Astrocyte of the spinal cord (primary cell): ENCODE results near the gene LARP1.

Experiments used
- DNase-seq: peaks from one replicate; pipeline ENCODE4 v3.0.0; 2011; ENCODE audit warnings: low read depth, low spot score
- H3K4me3 ChIP-seq: 2 replicates; pipeline ENCODE4 v1.5.1; 2011; ENCODE audit warnings: low read depth, mild to moderate bottlenecking, low read length, moderate library complexity
- in situ Hi-C: cut with HindIII; loops from 2 replicates; pipeline ENCODE4 v1.10.0; 2017; ENCODE audit warnings: low sequenced_read_pairs
- TF ChIP-seq, protein P1 (sequence below): IDR thresholded peaks from 2 replicates; pipeline ENCODE4 v1.5.1; 2012; ENCODE audit warnings: low read depth, mild to moderate bottlenecking, low read length, inconsistent platforms

LARP1 gene

DNA sequence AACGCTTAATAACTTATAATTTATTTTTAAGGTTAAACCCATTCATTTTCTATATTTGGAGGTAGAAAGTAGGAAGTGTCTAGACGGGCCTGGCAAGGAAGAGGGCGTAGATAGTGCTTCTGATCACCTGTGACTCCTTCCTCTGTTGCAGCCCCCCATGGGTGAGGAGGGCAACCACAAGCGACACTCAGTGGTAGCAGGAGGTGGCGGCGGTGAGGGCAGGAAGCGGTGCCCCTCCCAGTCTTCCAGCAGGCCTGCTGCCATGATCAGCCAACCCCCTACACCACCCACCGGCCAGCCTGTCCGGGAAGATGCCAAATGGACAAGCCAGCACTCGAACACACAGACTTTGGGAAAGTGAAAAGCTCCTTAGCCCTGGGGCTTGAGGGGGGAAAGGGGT, 58.6 kb downstream of the LARP1 start:
- DNase-seq = no peak
- TF ChIP-seq, protein P1, sequence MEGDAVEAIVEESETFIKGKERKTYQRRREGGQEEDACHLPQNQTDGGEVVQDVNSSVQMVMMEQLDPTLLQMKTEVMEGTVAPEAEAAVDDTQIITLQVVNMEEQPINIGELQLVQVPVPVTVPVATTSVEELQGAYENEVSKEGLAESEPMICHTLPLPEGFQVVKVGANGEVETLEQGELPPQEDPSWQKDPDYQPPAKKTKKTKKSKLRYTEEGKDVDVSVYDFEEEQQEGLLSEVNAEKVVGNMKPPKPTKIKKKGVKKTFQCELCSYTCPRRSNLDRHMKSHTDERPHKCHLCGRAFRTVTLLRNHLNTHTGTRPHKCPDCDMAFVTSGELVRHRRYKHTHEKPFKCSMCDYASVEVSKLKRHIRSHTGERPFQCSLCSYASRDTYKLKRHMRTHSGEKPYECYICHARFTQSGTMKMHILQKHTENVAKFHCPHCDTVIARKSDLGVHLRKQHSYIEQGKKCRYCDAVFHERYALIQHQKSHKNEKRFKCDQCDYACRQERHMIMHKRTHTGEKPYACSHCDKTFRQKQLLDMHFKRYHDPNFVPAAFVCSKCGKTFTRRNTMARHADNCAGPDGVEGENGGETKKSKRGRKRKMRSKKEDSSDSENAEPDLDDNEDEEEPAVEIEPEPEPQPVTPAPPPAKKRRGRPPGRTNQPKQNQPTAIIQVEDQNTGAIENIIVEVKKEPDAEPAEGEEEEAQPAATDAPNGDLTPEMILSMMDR = no peak

DNA sequence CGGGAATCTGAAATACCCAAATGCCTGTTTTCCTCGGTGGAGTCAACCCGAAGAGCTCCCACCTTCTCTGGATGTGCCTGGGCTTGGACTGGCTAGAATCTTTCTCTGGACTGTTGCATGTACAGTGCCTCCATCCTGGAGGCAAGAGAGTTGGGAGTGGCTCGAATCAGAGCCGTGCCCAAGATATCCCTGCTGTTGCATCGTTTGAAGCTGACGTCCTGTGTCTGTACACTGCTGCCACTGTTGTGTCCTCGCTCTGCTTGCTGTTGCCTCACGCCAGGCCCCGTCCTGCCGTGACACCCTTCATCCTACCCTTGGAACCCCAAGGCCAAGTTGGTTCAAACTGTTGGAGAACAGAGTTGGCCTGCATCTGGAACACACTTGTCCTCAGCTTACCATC, 59.8 kb downstream of the LARP1 start:
- in situ Hi-C loops = no loop called here
- no peak for DNase-seq
- H3K4me3 ChIP-seq = no peak overlapping the region
- TF ChIP-seq, protein P1 = no peak

More for the DNA sequence above, 58.6 kb downstream of the LARP1 start:
- in situ Hi-C loops = no loop called here
- no peak overlapping the region for H3K4me3 ChIP-seq

DNA sequence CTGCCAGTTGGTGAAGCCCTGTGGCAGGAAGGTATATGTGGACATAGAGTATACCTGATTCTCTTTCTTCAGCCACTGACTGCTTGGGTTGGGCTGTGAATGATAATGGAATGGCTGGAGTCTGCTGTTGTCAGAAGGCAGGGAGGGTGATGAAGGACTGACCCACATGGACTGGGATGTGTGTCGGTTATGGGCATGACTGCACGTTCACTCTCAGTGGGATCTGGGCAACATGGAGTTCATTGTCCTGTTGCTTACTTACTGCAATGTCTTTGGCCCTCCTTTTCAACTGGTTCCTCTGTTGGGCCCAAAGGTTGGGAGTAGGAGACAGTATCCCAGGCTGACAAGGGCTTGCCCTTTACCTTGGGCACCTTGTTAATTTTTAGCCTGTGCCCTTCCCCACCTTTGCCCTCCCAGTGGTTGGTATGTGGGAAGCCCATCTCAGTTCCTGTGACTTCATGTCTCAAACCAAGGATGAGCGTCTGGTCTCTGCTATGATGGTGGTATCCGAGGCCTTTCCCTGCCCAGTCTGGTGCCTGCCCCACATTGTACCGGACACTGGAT, 60.6 kb downstream of the LARP1 start:
- no peak for DNase-seq
- no peak overlapping the region for H3K4me3 ChIP-seq
- TF ChIP-seq, protein P1 = no peak
- in situ Hi-C loops = no loop called here

DNA sequence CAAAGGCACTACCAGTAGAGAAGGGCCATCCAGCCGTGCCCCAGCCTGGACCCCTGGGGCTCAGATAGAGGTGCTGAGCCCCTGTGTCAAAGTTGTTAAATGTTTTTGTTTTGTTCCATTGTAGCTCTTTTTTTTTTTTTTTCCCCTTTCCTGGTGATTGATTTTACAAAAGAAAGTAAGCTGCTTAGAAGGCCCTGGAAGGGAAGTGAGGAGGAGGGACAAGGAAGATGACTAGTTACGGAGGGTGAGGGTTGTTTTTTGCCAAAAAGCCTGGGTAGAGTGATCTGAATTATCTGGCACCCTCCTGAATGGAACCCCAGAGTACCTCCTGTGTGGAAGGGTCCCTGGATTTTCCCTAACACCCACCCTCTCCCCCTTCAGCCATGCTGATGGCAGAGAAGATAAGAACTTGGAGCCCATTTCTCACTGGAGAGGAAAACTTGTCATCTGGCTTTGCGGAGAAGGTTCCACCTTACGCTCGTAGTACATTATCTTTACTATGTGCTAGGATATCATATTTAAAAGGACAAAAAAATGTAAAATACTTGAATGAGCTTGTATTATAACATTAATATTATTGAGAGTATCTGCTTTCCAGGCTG, 61.8 kb downstream of the LARP1 start:
- TF ChIP-seq, protein P1 = no peak
- DNase-seq = no peak
- in situ Hi-C loops = no loop called here
- no peak overlapping the region for H3K4me3 ChIP-seq

DNA sequence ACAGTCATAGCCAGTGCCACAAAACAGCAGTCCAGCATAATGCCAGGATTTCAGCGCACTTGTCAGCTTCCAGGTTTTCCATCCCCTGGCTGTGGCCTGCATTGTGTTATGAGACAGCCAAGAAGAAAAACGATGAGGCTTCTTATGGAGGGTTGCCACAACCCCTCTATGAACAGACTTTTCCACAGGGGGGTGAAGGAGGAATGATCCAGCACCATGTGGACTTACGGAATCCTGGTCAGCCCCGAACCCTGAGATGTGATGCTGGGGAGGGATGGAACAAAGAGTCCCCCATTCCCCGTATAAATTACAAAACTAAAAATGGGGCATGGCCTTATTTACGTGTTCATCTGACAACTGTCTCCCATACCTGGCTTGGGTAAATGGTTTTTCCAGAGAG, 62.6 kb downstream of the LARP1 start:
- no peak overlapping the region for H3K4me3 ChIP-seq
- TF ChIP-seq, protein P1 = no peak
- DNase-seq = no peak
- in situ Hi-C loops = no loop called here

DNA sequence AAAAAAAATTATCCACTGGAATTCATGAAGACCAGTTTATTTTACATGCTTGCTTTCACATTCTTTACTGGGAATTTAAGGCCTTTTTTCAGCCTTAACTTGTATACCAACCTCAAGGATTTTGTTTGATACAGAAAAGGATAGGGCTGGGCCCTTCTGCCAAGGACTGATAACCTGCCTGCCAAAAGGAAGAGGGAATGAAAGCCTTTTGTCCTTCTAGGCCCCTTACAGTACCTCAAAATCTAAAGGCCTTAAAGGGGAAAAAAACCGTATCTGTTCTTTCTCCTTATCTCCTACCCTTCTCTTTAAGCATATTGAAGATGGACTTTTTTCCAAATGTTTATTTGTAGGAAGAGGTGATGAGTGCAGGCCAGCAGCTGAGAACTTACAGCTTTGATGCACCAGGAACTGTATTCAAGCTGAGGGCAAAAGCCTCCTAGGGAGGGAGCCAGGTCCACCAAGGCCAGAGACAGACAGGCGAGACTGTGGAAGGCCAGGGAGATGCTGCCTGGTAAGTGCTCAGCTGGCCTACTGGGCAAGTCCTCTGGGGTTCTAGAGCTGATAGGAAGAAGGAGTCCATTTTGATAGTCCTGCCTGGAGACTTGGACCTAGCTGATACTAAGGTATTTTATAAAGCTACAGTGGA, 63.4 kb downstream of the LARP1 start:
- H3K4me3 ChIP-seq = no peak overlapping the region
- TF ChIP-seq, protein P1 = no peak
- in situ Hi-C loops = no loop called here
- DNase-seq = no peak
